Parathyroid adenoma (tissue), 2 donors: ENCODE data around the gene ZNF529.

ENCODE experiments used
- H2AFZ ChIP-seq: fragments of 300-600 bp; sonication (generic); one replicate; pipeline ENCODE4 v1.7.0; 2017; ENCODE audit warnings: antibody characterized with exemption, mild to moderate bottlenecking
- H3K27ac ChIP-seq: fragments of 300-600 bp; sonication (generic); one replicate; pipeline ENCODE4 v1.7.0; 2017
- H3K27me3 ChIP-seq: fragments of 300-600 bp; sonication (generic); one replicate; pipeline ENCODE4 v1.7.0; 2017; ENCODE audit warnings: low read length; ENCODE audit not compliant: control insufficient read depth, insufficient read depth
- H3K36me3 ChIP-seq: fragments of 300-600 bp; sonication (generic); one replicate; pipeline ENCODE4 v1.7.0; 2017; ENCODE audit warnings: low read length; ENCODE audit not compliant: control insufficient read depth, insufficient read depth
- H3K4me1 ChIP-seq: fragments of 300-600 bp; sonication (generic); one replicate; pipeline ENCODE4 v1.7.0; 2017; ENCODE audit warnings: control low read depth
- H3K4me2 ChIP-seq: fragments of 300-600 bp; sonication (generic); one replicate; pipeline ENCODE4 v1.7.0; 2017; ENCODE audit warnings: low read length
- H3K4me3 ChIP-seq: fragments of 300-600 bp; sonication (generic); one replicate; pipeline ENCODE4 v1.7.0; 2017; ENCODE audit warnings: low read depth, low read length
- H3K79me2 ChIP-seq: fragments of 300-600 bp; sonication (generic); one replicate; pipeline ENCODE4 v1.7.0; 2017; ENCODE audit warnings: control low read depth
- H3K9ac ChIP-seq: fragments of 300-600 bp; sonication (generic); one replicate; pipeline ENCODE4 v1.7.0; 2017; ENCODE audit warnings: mild to moderate bottlenecking
- H3K9me3 ChIP-seq: fragments of 300-600 bp; sonication (generic); one replicate; pipeline ENCODE4 v1.7.0; 2017; ENCODE audit warnings: low read length; ENCODE audit not compliant: control insufficient read depth
- TF ChIP-seq, protein P1 (sequence below): fragments of 300-600 bp; sonication (generic); IDR thresholded peaks from one replicate; pipeline ENCODE4 v1.7.0; 2017; ENCODE audit warnings: antibody characterized with exemption, mild to moderate bottlenecking
- donor health status: primary hyperparathyroidism.

Gene ZNF529

DNA sequence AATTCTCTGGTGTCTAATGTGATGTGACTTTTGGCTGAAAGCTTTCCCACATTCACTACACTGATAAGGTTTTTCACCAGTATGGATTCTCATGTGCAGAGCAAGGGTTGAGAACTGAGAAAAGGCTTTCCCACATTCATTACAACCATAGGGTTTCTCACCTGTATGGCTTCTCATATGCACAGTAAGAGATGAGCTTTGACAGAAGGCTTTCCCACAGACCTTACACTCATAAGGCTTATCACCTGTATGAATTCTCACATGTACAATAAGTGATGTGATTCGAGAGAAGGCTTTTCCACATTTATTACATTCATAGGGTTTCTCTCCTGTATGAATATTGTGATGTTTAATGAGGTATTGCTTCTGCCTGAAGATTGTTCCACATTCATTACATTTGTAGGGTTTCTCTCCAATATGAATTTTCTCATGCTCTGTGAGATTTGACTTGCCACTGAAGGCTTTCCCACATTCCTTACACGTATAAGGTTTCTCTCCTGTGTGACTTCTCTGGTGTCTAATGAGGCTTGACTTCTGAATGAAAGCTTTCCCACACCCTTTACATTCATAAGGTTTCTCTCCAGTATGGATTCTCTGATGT lies 59.0 kb downstream of the ZNF529 start:
- Histone ChIP-seq H3K79me2 (no peaks in the 10 kb centered on the region), H3K4me1 (no peaks in the 10 kb centered on the region), H3K27ac (no peak overlapping the region), H3K4me3 (no peak overlapping the region), H3K27me3 (no peaks in the 10 kb centered on the region), H2AFZ (no peak overlapping the region), H3K9me3 (no peaks in the 10 kb centered on the region), H3K36me3 (peaks cover 15% of the 10 kb centered on the region), H3K9ac (no peak overlapping the region), H3K4me2 (no peak overlapping the region)
- TF ChIP-seq, protein P1, sequence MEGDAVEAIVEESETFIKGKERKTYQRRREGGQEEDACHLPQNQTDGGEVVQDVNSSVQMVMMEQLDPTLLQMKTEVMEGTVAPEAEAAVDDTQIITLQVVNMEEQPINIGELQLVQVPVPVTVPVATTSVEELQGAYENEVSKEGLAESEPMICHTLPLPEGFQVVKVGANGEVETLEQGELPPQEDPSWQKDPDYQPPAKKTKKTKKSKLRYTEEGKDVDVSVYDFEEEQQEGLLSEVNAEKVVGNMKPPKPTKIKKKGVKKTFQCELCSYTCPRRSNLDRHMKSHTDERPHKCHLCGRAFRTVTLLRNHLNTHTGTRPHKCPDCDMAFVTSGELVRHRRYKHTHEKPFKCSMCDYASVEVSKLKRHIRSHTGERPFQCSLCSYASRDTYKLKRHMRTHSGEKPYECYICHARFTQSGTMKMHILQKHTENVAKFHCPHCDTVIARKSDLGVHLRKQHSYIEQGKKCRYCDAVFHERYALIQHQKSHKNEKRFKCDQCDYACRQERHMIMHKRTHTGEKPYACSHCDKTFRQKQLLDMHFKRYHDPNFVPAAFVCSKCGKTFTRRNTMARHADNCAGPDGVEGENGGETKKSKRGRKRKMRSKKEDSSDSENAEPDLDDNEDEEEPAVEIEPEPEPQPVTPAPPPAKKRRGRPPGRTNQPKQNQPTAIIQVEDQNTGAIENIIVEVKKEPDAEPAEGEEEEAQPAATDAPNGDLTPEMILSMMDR, result no peak

- Histone ChIP-seq H3K27ac (no peak overlapping the region), H3K9me3 (no peaks in the 10 kb centered on the region), H3K4me2 (no peak overlapping the region), H3K36me3 (no peaks in the 10 kb centered on the region), H3K4me3 (no peak overlapping the region), H2AFZ (no peak overlapping the region), H3K4me1 (no peaks in the 10 kb centered on the region), H3K27me3 (no peaks in the 10 kb centered on the region), H3K79me2 (no peaks in the 10 kb centered on the region), H3K9ac (no peak overlapping the region)
- TF ChIP-seq, protein P1, result no peak
Measured at GRCh38 chr19:36508325-36508724, 64.8 kb downstream of the ZNF529 start.

GRCh38 chr19:36501973-36502372 lies 71.1 kb downstream of the ZNF529 start:
- no peaks in the 10 kb centered on the region for H3K36me3 ChIP-seq
- H3K27me3 ChIP-seq, result no peaks in the 10 kb centered on the region
- H3K9me3 ChIP-seq, result no peaks in the 10 kb centered on the region
- H2AFZ ChIP-seq, result no peak overlapping the region
- no peak overlapping the region for H3K27ac ChIP-seq
- H3K79me2 ChIP-seq, result no peaks in the 10 kb centered on the region
- no peaks in the 10 kb centered on the region for H3K4me1 ChIP-seq
- H3K9ac ChIP-seq, result no peak overlapping the region
- TF ChIP-seq, protein P1, result no peak
- no peak overlapping the region for H3K4me2 ChIP-seq
- no peak overlapping the region for H3K4me3 ChIP-seq

- H3K27me3 ChIP-seq, result no peaks in the 10 kb centered on the region
- no peak overlapping the region for H3K4me3 ChIP-seq
- H3K4me2 ChIP-seq, result no peak overlapping the region
- H3K27ac ChIP-seq, result no peak overlapping the region
- no peaks in the 10 kb centered on the region for H3K36me3 ChIP-seq
- TF ChIP-seq, protein P1, result no peak
- H3K9ac ChIP-seq, result no peak overlapping the region
- H3K9me3 ChIP-seq, result no peaks in the 10 kb centered on the region
- H3K79me2 ChIP-seq, result no peaks in the 10 kb centered on the region
- H2AFZ ChIP-seq, result no peak overlapping the region
- no peaks in the 10 kb centered on the region for H3K4me1 ChIP-seq
Measured at GRCh38 chr19:36497001-36497400, 76.1 kb downstream of the ZNF529 start.
